Ovary (tissue), 9 donors: ENCODE results near the gene DOCK1. TPM values are rescaled to one million over a fixed set of nuclear protein-coding genes. Genes with fewer than 3 reads are reported as not detected.

Source experiments
- DNase-seq, 5 donors: peaks; one replicate each; pipeline ENCODE4 v3.0.0-alpha.2; 2019 to 2020
- H3K27ac ChIP-seq, 2 donors: fragments of 200-600 bp; one replicate each; pipeline versions ENCODE4 v1.5.1 to v1.8.0; 2019 to 2022
- H3K27me3 ChIP-seq: fragments of 200-600 bp; one replicate; pipeline ENCODE4 v1.8.0; 2022
- H3K36me3 ChIP-seq: fragments of 200-600 bp; sonication (generic); one replicate; pipeline ENCODE4 v1.5.1; 2019
- H3K4me1 ChIP-seq: one replicate; pipeline ENCODE4 v1.8.1; 2013; ENCODE audit warnings: mild to moderate bottlenecking, moderate library complexity; ENCODE audit not compliant: insufficient read depth
- H3K4me3 ChIP-seq: fragments of 200-600 bp; sonication (generic); one replicate; pipeline ENCODE4 v1.5.1; 2017
- H3K9me3 ChIP-seq, 2 donors: fragments of 200-600 bp in 1 of 2; sonication (generic) in 1 of 2; one replicate each; pipeline versions ENCODE4 v1.5.1 to v1.8.1; 2013 to 2019; ENCODE audit warnings: mild to moderate bottlenecking in 1 of 2, moderate library complexity in 1 of 2
- EP300 ChIP-seq: sonication (generic); formaldehyde crosslinking; IDR thresholded peaks from one replicate; pipeline ENCODE4 v1.6.1; 2017; ENCODE audit warnings: antibody characterized with exemption
- POLR2A ChIP-seq: fragments of 450-650 bp; IDR thresholded peaks from one replicate; pipeline ENCODE4 v1.6.1; 2017; ENCODE audit warnings: antibody characterized with exemption, mild to moderate bottlenecking, moderate library complexity
- WGBS, 3 donors: extraction: QIAGEN DNeasy Blood & Tissue Kit in 1 of 3; methylation state at CpG; one replicate each; pipeline versions ENCODE4 v1.1.5 to v1.1.7; 2013 to 2017; 5-methylcytosine and 5-hydroxymethylcytosine counted together
- intact Hi-C, 4 donors: fragments of 100-400 bp; cut with DNase I; formaldehyde crosslinking; loops; one replicate each; pipeline versions ENCODE4 v1.11.0 to v1.15.1; 2022 to 2023
- polyA plus RNA-seq, 2 donors: library from polyadenylated mRNA; stranded (reverse); fragments of 200-250 nt in 1 of 2; fragments of 350-450 nt in 1 of 2; fragmentation: Illumina TruSeq in 1 of 2; extraction: RNeasy Lipid Tissue Mini Kit (QIAGEN cat#74804) in 1 of 2; gene quantifications; one replicate each; pipeline ENCODE4 v1.2.3, GENCODE V29; 2013 to 2014
- total RNA-seq, 7 donors: library from RNA; depleted of rRNA in 2 of 7; stranded (reverse); fragments of >200 nt in 2 of 7; fragmentation: NEBNext Ultra II Directional in 3 of 7; extraction: Animal tissue kit (Norgen Biotek cat#: 25700) in 3 of 7; gene quantifications; one replicate each; pipeline versions ENCODE4 v1.1.0 to v1.2.4, GENCODE V29; 2016 to 2023
- TF ChIP-seq, protein P1 (sequence below), 3 donors: fragments of 450-650 bp in 2 of 3; fragments of 200-600 bp in 1 of 3; IDR thresholded peaks; one replicate each; pipeline versions ENCODE4 v1.5.1 to v1.8.0; 2016 to 2022; ENCODE audit warnings: antibody characterized with exemption in 3 of 3, mild to moderate bottlenecking in 1 of 3
- donor health status: DM: no; HTN: no; CAD: no; lungs with moderate emphysema.
- donor health status: DM: no; HTN: no; CAD: no.
- donor health status: Bipolar disorder and iron deficiency.
- donor health status: DM: yes; HTN: yes; CAD: no.
- donor health status: DM: no; HTN: no; CAD: no.
- donor health status: DM: yes; HTN: yes; CAD: no.

The DOCK1 gene
- total and polyA plus RNA-seq, 9 donors = 24.7 to 68.3 (median 51.1) TPM

DNA sequence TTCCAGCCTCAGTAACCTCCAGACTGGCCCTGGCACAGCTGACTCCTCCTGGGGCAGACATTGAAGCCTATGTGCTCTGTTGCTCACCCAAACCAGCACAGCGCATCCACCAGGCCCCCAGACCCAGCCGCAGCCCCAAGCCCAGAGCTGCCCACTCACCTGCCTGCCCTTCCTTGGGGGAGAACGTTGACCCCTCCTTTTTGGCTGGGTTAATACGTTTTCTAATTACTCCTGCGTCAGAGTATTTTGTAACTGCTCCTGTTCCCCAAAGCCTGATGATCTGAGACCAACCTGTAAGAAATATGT is 536.9 kb downstream of the DOCK1 start:
- H3K36me3 ChIP-seq = no peaks in the 10 kb centered on the region
- no peak for DNase-seq
- intact Hi-C loops = no loop called here
- no peaks in the 10 kb centered on the region for H3K9me3 ChIP-seq
- peaks cover 14% of the 10 kb centered on the region for H3K4me1 ChIP-seq
- H3K4me3 ChIP-seq = no peak overlapping the region
- H3K27me3 ChIP-seq = no peaks in the 10 kb centered on the region
- TF ChIP-seq, protein P1, sequence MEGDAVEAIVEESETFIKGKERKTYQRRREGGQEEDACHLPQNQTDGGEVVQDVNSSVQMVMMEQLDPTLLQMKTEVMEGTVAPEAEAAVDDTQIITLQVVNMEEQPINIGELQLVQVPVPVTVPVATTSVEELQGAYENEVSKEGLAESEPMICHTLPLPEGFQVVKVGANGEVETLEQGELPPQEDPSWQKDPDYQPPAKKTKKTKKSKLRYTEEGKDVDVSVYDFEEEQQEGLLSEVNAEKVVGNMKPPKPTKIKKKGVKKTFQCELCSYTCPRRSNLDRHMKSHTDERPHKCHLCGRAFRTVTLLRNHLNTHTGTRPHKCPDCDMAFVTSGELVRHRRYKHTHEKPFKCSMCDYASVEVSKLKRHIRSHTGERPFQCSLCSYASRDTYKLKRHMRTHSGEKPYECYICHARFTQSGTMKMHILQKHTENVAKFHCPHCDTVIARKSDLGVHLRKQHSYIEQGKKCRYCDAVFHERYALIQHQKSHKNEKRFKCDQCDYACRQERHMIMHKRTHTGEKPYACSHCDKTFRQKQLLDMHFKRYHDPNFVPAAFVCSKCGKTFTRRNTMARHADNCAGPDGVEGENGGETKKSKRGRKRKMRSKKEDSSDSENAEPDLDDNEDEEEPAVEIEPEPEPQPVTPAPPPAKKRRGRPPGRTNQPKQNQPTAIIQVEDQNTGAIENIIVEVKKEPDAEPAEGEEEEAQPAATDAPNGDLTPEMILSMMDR (IDR thresholded peaks at IDR 0.05) = no peak
- TF ChIP-seq POLR2A = no peak
- 64 to 86% (median 83%) methylated on average over 5 of the region's 5 CpGs for WGBS, 3 donors
- peak overlapping the region in 1 of 2 donors; percentile 8 for H3K27ac ChIP-seq

DNA sequence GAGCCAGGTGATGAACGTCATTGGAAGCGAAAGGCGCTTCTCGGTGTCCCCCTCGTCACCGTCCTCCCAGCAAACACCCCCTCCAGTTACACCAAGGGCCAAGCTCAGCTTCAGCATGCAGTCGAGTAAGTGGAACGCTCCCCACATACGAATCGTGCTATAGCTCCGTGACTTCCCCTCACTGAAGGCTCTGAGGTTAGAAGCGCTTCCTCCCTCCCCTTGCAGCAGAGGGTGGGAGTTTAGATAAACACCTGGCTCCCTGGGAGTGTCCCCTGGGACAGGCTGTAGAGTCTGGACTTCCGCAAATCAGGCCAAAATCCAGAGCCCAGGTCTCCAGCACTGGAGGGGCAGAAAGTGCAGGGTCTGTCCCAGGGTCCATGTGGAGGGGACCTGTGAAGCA is 538.9 kb downstream of the DOCK1 start:
- Histone ChIP-seq H3K36me3 (no peaks in the 10 kb centered on the region), H3K4me3 (no peak overlapping the region), H3K27me3 (no peaks in the 10 kb centered on the region), H3K4me1 (peaks cover 14% of the 10 kb centered on the region), H3K27ac (no peak overlapping the region), H3K9me3 (no peaks in the 10 kb centered on the region)
- TF ChIP-seq, protein P1 (IDR thresholded peaks at IDR 0.05) = no peak
- TF ChIP-seq POLR2A (no peak), EP300 (no peak)
- intact Hi-C loops = no loop called here
- DNase-seq = no peak
- whole genome bisulfite sequencing, 3 donors = 81 to 96% (median 95%) methylated on average over 13 of the region's 13 CpGs

DNA sequence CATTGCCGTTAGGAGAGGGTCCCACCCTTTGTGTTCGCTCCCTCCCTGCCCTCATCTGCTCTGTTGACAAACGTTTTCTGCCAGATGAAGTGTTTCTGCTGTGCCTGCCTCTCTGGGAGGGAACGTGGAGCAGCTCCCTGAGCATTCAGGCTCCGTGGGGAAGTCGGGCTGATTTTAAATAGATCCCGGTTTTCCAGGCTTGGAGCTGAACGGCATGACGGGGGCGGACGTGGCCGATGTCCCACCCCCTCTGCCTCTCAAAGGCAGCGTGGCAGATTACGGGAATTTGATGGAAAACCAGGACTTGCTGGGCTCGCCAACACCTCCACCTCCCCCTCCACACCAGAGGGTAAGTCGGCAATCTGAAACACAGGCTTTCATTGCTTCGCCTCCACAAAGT is 542.0 kb downstream of the DOCK1 start:
- 90 to 92% (median 91%) methylated on average over 17 of the region's 17 CpGs for WGBS, 3 donors
- no peaks in the 10 kb centered on the region for H3K36me3 ChIP-seq
- intact Hi-C loops = no loop called here

DNA sequence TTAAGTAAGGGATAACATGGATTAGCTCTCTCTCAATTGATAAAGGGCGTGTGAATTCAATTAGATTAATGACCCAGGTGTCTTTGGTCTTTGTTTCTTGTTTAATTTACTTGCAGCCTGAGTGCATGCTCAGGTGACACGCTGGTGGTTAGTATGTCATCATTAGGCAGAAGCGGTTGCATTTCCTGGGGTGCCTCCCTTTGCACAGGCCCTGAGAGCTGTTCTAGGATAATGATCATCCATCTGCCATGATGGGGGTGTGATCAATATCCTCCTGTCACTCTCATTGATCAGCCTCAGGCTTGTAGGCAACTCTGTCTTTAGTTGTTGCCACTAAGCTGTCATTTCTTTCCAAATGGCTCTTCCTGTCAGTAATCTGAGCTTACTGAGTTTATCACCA is 544.3 kb downstream of the DOCK1 start:
- Histone ChIP-seq H3K4me3 (no peak overlapping the region), H3K36me3 (no peaks in the 10 kb centered on the region), H3K9me3 (no peaks in the 10 kb centered on the region), H3K27ac (no peak overlapping the region), H3K27me3 (no peaks in the 10 kb centered on the region), H3K4me1 (no peaks in the 10 kb centered on the region)
- intact Hi-C loops = no loop called here
- TF ChIP-seq EP300 = no peak
- TF ChIP-seq POLR2A = no peak
- DNase-seq = no peak
- 64 to 86% (median 65%) methylated on average over 3 of the region's 3 CpGs for WGBS, 3 donors

More for the DNA sequence above, 542.0 kb downstream of the DOCK1 start:
- Histone ChIP-seq H3K9me3 (no peaks in the 10 kb centered on the region), H3K27me3 (no peaks in the 10 kb centered on the region), H3K27ac (no peak overlapping the region), H3K4me1 (peaks cover under 1% of the 10 kb centered on the region), H3K4me3 (no peak overlapping the region)
- TF ChIP-seq, protein P1 (IDR thresholded peaks at IDR 0.05) = no peak
- TF ChIP-seq POLR2A (no peak), EP300 (no peak)
- DNase-seq = no peak

DNA sequence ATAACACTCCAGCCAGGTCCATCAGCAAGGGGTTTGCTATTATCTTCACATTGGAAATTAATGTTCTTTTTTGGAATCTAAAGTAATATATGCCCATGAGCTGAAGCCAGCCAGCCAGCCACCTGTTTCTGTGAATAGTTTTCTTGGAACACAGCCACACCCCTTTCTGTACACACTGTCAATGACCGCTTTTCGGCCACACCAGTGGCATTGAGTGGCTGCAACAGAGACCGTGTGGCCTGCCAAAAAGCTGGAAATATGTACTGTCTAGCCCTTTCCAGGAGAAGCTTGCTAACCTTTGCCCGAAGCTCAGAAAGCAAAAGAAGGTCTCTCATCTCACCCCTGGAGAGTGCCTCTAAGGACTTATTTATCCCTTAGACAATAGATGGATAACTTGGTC is 545.4 kb downstream of the DOCK1 start:
- Histone ChIP-seq H3K27me3 (no peaks in the 10 kb centered on the region), H3K36me3 (no peaks in the 10 kb centered on the region), H3K4me1 (no peaks in the 10 kb centered on the region), H3K4me3 (no peak overlapping the region), H3K27ac (no peak overlapping the region), H3K9me3 (no peaks in the 10 kb centered on the region)
- intact Hi-C loops = no loop called here
- DNase-seq = no peak
- WGBS, 3 donors = 83 to 93% (median 88%) methylated on average over 4 of the region's 4 CpGs
- TF ChIP-seq POLR2A (no peak), EP300 (no peak)
- TF ChIP-seq, protein P1 (IDR thresholded peaks at IDR 0.05) = no peak
